T-helper 1 cell (primary cell): ENCODE data around the gene TMEM150A.
A peak's percentile ranks its signal among the peaks of the same experiment; 100 is the strongest.
"Not testable (repeated sequence)": the region's sequence is repeated elsewhere in the genome, so short reads cannot be mapped to it uniquely, and the experiment has no call there.

Experiments
- DNase-seq, 5 donors: peaks; one replicate each; pipeline ENCODE4 v3.0.0-alpha.2; 2012 to 2020
- total RNA-seq, 4 donors: gene quantifications; one replicate each; lab custom pipeline; 2026; lab: John Stamatoyannopoulos, UW

Gene TMEM150A, protein sequence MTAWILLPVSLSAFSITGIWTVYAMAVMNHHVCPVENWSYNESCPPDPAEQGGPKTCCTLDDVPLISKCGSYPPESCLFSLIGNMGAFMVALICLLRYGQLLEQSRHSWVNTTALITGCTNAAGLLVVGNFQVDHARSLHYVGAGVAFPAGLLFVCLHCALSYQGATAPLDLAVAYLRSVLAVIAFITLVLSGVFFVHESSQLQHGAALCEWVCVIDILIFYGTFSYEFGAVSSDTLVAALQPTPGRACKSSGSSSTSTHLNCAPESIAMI
- total RNA-seq: 6.4 to 9.4 (median 8.0) reads per million in 4 donors

DNA sequence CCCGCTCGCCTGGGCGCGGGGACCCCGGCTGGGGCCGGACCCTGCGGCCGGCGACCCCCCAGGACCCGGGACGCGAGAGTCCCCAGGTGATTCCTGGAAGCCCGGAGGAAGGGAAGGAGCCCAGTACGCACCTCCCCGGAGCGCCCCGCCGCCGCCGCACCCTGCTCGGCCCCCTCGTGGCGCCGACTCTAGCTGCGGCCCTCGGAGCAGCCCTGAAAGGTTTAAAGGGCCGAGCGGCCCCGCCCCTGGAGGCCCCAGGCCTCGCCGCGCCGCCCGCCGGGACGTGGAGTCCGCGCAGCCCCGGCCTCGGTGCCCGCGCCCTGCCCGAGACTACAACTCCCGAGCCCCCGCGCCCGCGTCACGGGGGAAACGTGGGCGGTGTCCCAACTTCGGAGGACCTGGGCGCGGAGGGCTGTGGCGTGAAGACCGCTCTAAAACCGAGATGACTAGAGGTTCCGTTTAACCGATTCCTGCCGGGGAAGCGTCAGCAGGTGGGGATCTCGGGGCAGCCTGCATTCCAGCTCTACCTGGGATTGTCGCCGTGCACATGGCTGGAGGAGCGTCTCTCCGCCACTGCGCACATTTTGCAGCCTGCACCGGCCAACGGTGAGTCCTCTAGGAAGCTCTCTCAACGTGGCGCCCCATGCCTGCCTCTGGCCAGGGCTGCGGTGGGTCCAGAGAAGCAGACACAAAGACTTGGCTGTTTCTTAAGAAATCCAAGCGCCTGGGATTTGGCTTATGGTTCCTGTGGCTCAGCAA, at the start of gene TMEM150A:
Gene TMEM150A (minus strand): TSS at position 223 of the 759 bp plus-strand sequence. CDS start 750 bp downstream, outside the sequence.
- DNase-seq: peak; percentile 66 to 80 (median 74)

- no peak for DNase-seq
These were observed 49.6 kb upstream of the TMEM150A start for GRCh38 chr2:85652056-85652455.

- DNase-seq: no peak
These were observed 48.6 kb upstream of the TMEM150A start for GRCh38 chr2:85651097-85651496.

DNA sequence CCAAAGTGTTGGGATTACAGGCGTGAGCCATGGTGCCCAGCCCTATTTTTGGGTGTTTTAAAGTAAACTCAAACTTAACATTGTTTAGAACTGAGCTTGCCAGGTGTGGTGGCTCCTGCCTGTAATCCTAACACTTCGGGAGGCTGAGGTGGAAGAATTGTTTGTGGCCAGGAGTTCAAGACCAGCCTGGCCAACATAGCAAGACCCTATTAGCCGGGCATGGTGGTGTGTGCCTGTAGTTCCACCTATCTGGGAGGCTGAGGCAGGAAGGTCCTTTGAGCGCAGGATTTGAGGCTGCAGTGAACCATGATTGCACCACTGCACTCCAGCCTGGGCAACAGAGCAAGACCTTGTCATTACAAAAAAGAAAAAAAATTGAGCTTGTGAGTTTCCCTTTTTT, 48.0 kb upstream of the TMEM150A start:
- DNase-seq: no peak

DNA sequence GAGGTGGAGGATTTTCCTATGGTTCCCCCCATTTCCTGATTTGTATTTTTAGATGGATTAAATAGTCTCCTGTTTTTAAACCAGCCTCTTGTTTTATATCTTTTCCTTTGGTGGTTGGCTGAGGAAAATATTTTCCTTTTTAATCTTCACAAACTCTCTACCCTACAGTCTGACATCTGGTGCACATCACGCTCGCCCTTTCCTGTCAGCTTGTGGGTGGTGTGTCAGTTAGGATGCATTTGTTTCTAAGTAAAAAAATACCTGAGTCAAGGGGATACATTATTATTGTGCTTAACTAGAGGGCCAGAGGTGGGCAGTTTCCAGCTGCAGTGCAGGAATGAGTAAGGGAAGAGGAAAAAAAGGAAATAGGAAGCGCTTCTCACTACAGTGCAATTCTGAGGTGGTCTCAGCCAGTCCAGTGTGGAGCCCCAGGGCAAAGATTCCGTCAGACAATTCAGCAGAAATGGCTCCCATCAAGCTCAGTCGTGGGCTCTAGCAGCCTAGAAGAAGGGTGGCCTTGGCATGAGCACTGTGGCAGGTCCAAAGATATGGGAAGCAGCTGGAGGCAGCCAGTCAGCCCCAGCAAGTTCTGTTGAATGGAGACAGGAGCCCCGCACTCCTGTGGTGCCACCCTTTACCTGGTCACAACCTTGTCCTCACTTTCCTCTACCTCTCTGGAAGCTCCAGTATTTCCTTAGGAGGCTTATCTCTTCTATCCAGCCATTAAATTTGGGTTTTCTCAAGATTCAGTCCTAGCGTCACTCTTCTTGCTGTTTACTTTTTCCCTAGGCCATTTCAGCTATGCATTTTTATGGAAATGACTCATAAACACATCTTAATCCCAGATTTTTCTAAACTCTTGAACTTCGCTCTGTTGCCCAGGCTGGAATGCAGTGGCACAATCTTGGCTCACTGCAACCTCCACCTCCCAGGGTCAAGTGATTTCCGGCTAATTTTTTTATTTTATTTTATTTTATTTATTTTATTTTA, 47.0 kb upstream of the TMEM150A start:
- no peak for DNase-seq

GRCh38 chr2:85648619-85649018, 46.1 kb upstream of the TMEM150A start:
- peak in 1 of 5 donors; percentile 26 for DNase-seq

GRCh38 chr2:85647823-85648526, 45.5 kb upstream of the TMEM150A start:
- DNase-seq: no peak

DNA sequence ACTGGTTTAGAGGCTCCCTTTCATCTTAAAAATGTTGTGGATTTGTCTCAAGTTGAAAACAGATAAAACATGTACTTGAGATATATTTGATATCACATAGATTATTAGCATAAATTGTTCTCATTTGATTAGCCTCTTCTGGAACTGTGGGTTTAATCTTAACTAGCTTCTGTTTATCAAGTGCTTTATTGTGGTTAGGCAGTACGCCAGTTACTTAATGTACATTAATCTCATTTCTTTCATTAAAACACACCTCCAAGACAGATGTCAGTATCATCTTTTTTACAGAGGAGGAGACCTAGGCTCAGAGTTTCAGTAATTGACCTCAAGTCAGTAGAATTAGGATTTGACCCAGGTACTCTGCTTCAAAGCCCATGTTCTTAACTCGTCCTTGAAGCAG, 43.7 kb upstream of the TMEM150A start:
- no peak for DNase-seq

- no peak for DNase-seq
These were observed 42.4 kb upstream of the TMEM150A start for GRCh38 chr2:85644909-85645308.

DNA sequence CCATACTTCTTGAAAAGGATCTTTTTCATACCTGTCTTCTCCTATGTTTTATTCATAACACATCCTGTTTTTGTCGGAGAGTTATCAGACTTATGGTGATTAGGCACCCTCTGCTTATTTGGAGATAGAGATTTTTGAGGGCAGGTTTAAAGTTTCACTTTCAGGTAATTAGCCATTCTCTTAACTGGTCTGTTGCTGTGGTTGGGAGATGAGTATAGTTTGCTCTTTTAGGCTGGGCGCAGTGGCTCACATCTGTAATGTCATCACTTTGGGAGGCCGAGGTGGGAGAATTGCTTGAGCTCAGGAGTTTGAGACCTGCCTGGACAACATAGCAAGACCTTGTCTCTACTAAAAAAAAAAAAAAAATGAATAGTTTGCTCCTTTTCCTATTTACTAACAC, 40.2 kb upstream of the TMEM150A start:
- peak in 1 of 5 donors; percentile 57 for DNase-seq

DNA sequence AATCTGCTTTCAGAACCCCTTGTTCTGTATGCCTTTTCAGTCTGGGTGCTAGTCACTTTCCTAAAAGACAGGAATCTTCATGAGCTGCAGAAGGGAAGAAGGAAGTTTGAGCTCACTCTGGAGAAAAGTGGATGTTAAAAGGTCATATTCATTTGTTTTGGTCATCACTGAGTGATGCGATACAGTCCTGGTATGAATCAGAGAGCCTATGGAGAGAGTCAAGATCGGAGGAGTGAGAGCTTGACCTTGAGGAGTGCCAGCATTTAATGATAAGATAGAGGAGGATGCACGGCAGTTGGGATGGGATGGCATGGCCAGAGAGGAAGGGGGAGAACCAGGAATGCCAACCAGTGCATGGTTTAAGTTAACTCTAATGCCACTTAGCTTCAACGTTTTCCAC, 33.1 kb upstream of the TMEM150A start:
- no peak for DNase-seq

DNA sequence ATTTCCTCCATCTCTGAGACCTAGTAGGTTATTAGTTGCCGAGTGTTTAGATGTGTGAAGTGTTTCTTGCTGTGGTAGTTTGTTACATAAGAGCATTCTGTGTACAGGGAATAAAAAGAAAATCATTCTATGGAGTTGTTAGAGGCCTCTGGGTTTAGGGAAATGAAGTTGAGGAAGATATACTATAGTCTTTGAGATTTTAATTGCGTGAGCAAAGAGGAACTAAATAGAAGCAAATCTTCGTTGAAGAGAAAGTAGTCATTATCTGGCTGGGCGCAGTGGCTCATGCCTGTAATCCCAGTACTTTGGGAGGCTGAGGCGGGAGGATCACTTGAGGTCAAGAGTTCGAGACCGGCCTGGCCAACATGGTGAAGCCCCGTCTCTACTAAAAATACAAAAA, 32.5 kb upstream of the TMEM150A start:
- no peak for DNase-seq

DNA sequence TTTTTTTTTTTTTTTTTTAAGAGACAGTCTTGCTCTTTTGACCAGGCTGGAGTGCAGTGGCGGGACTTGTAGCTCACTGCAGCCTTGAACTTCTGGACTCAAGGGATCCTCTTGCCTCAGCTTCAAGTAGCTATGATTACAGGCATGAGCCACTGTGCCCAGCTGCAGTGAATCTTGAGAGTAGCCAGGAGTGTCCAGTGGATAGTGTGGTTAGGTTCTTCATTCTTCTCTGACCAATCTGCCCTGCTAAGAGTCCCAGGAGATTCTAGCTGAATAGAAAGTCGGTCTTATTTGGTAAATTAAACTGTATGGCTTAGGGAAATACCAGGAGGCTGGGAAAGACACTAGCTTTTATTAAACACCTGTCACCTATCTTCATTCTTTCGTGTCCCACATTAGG, 28.8 kb upstream of the TMEM150A start:
- no peak for DNase-seq

- peak in 1 of 5 donors; percentile 38 for DNase-seq
These were observed 26.2 kb upstream of the TMEM150A start for GRCh38 chr2:85628658-85629057.

DNA sequence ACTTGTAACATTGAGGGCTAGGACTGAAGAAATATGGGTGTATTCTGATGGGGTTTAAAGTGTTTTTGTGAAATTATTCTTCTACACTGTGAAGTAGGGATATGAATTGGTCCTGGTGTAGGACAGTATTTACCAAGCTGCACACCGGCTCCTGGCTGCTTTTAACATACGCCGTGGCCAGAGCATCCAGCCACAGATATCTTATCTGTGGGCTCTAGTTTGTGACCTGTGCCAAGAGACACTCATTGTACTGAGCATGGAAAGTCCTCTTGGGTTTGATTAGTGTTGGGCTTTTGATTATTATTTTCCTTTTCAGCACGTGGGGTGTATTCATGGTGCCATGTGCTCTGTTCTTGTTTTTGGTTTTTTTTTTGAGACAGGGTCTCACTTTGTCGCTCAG, 21.5 kb upstream of the TMEM150A start:
- DNase-seq: no peak

DNA sequence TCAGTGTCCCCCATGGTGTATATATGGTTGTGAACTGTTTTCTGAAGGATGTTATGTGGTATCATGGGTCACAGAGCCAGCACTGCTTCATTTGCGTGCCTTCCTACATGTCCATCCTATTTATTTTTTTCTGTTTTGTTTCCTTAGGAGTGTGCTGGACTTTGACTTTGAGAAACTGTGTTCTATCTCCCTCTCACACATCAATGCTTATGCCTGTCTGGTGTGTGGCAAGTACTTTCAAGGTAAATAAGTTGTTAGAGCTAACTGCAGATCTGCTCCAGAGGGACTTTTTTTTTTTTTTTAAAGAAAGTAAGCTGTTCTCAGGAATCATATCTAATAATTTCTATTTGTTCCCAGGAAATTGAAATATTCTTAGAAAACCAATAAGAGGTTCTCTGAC, 18.8 kb upstream of the TMEM150A start:
- no peak for DNase-seq

GRCh38 chr2:85619617-85620016, 17.1 kb upstream of the TMEM150A start:
- DNase-seq: no peak

DNA sequence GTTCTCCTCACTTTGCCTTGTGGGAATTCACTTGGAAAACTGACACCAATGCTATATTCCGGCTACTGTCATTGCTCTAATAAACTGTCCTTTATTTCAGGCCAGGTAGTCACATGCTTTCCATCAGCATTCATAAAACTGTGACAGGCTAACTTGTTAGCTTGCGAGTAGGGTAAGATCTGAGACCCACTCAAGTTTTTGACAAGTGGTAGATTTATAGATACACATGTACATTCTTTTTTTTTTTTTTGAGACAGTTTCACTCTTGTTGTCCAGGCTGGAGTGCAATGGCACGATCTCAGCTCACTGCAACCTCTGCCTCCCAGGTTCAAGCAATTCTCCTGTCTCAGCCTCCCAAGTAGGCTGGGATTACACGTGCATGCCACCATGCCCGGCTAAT, 15.2 kb upstream of the TMEM150A start:
- not testable (repeated sequence) for DNase-seq

- DNase-seq: no peak
These were observed 12.9 kb upstream of the TMEM150A start for GRCh38 chr2:85615413-85615728.

DNA sequence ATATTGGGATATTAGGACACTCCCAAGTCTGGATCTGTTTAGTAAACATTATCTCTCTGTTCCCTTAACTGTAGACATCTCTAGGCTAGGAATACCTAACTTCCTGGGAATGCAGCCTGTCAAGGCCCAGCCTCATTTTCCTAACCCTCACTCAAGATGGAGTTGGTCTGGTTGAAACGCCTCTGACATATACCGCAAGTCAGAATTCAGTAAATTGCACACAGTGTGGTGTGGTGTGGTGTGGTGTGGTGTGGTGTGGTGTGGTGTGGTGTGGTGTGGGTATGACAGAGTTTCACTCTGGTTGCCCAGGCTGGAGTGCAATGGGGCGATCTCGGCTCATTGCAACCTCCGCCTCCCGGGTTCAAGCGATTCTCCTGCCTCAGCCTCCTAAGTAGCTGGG, 12.3 kb upstream of the TMEM150A start:
- DNase-seq: not testable (repeated sequence)

GRCh38 chr2:85613717-85614515, 11.4 kb upstream of the TMEM150A start:
- no peak for DNase-seq
